Ovary (tissue), 9 donors: ENCODE measurements around the gene PDE7B. TPM values are rescaled to one million over a fixed set of nuclear protein-coding genes. Genes with fewer than 3 reads are reported as not detected.

Source experiments
- DNase-seq, 5 donors: peaks; one replicate each; pipeline ENCODE4 v3.0.0-alpha.2; 2019 to 2020
- H3K27ac ChIP-seq, 2 donors: fragments of 200-600 bp; one replicate each; pipeline versions ENCODE4 v1.5.1 to v1.8.0; 2019 to 2022
- H3K27me3 ChIP-seq: fragments of 200-600 bp; one replicate; pipeline ENCODE4 v1.8.0; 2022
- H3K36me3 ChIP-seq: fragments of 200-600 bp; sonication (generic); one replicate; pipeline ENCODE4 v1.5.1; 2019
- H3K4me1 ChIP-seq: one replicate; pipeline ENCODE4 v1.8.1; 2013; ENCODE audit warnings: mild to moderate bottlenecking, moderate library complexity; ENCODE audit not compliant: insufficient read depth
- H3K4me3 ChIP-seq: fragments of 200-600 bp; sonication (generic); one replicate; pipeline ENCODE4 v1.5.1; 2017
- H3K9me3 ChIP-seq, 2 donors: fragments of 200-600 bp in 1 of 2; sonication (generic) in 1 of 2; one replicate each; pipeline versions ENCODE4 v1.5.1 to v1.8.1; 2013 to 2019; ENCODE audit warnings: mild to moderate bottlenecking in 1 of 2, moderate library complexity in 1 of 2
- CTCF ChIP-seq, 3 donors: fragments of 450-650 bp in 2 of 3; fragments of 200-600 bp in 1 of 3; IDR thresholded peaks; one replicate each; pipeline versions ENCODE4 v1.5.1 to v1.8.0; 2016 to 2022; ENCODE audit warnings: antibody characterized with exemption in 3 of 3, mild to moderate bottlenecking in 1 of 3
- EP300 ChIP-seq: sonication (generic); formaldehyde crosslinking; IDR thresholded peaks from one replicate; pipeline ENCODE4 v1.6.1; 2017; ENCODE audit warnings: antibody characterized with exemption
- POLR2A ChIP-seq: fragments of 450-650 bp; IDR thresholded peaks from one replicate; pipeline ENCODE4 v1.6.1; 2017; ENCODE audit warnings: antibody characterized with exemption, mild to moderate bottlenecking, moderate library complexity
- WGBS, 3 donors: extraction: QIAGEN DNeasy Blood & Tissue Kit in 1 of 3; methylation state at CpG; one replicate each; pipeline versions ENCODE4 v1.1.5 to v1.1.7; 2013 to 2017; 5-methylcytosine and 5-hydroxymethylcytosine counted together
- intact Hi-C, 4 donors: fragments of 100-400 bp; cut with DNase I; formaldehyde crosslinking; loops; one replicate each; pipeline versions ENCODE4 v1.11.0 to v1.15.1; 2022 to 2023
- polyA plus RNA-seq, 2 donors: library from polyadenylated mRNA; stranded (reverse); fragments of 200-250 nt in 1 of 2; fragments of 350-450 nt in 1 of 2; fragmentation: Illumina TruSeq in 1 of 2; extraction: RNeasy Lipid Tissue Mini Kit (QIAGEN cat#74804) in 1 of 2; gene quantifications; one replicate each; pipeline ENCODE4 v1.2.3, GENCODE V29; 2013 to 2014
- total RNA-seq, 7 donors: library from RNA; depleted of rRNA in 2 of 7; stranded (reverse); fragments of >200 nt in 2 of 7; fragmentation: NEBNext Ultra II Directional in 3 of 7; extraction: Animal tissue kit (Norgen Biotek cat#: 25700) in 3 of 7; gene quantifications; one replicate each; pipeline versions ENCODE4 v1.1.0 to v1.2.4, GENCODE V29; 2016 to 2023
- donor health status: DM: no; HTN: no; CAD: no; lungs with moderate emphysema.
- donor health status: DM: no; HTN: no; CAD: no.
- donor health status: Bipolar disorder and iron deficiency.
- donor health status: DM: yes; HTN: yes; CAD: no.
- donor health status: DM: no; HTN: no; CAD: no.
- donor health status: DM: yes; HTN: yes; CAD: no.

PDE7B gene
- total and polyA plus RNA-seq, 9 donors: 11.6 to 62.7 (median 21.6) TPM

- TF ChIP-seq CTCF (IDR thresholded peaks at IDR 0.05) (no peak), POLR2A (no peak)
- Histone ChIP-seq H3K4me1 (peaks cover 14% of the 10 kb centered on the region), H3K9me3 (no peaks in the 10 kb centered on the region), H3K4me3 (no peak overlapping the region), H3K36me3 (no peaks in the 10 kb centered on the region), H3K27ac (peak overlapping the region in 1 of 2 donors; percentile 57), H3K27me3 (no peaks in the 10 kb centered on the region)
- WGBS, 3 donors: 88 to 97% (median 93%) methylated on average over 1 of the region's 1 CpG
- intact Hi-C loops: no loop called here
- no peak for DNase-seq
These were observed 330.4 kb downstream of the PDE7B start for GRCh38 chr6:136181861-136182260.

GRCh38 chr6:136184738-136185137 is 333.2 kb downstream of the PDE7B start:
- TF ChIP-seq POLR2A: no peak
- TF ChIP-seq EP300: no peak
- TF ChIP-seq CTCF (IDR thresholded peaks at IDR 0.05): no peak
- H3K27me3 ChIP-seq: no peaks in the 10 kb centered on the region
- no peak for DNase-seq
- H3K4me1 ChIP-seq: peaks cover 18% of the 10 kb centered on the region
- intact Hi-C loops: no loop called here
- no peaks in the 10 kb centered on the region for H3K9me3 ChIP-seq
- no peaks in the 10 kb centered on the region for H3K36me3 ChIP-seq
- H3K27ac ChIP-seq: no peak overlapping the region
- 91 to 96% (median 95%) methylated on average over 1 of the region's 1 CpG for WGBS, 3 donors
- no peak overlapping the region for H3K4me3 ChIP-seq

DNA sequence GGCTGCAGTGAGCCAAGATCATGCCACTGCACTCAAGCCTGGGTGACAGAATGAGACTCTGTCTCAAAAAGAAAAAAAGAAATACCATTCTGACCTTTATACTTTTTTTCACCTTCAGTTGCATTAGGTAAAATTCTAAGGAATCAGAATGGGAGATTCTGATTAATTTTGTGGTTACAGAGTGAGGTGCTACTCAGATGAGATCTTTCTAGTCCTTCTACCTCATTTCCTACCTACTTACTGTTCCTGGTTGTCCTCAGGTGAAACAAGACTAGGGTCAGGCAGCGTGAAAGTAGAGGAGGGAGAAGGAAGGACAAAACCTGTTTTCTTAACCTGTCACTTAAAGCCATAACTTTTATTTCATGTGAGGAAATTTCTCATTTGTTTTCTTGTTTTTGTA is 334.9 kb downstream of the PDE7B start:
- DNase-seq: no peak
- Histone ChIP-seq H3K4me3 (no peak overlapping the region), H3K27me3 (no peaks in the 10 kb centered on the region), H3K9me3 (no peaks in the 10 kb centered on the region), H3K4me1 (peaks cover 5% of the 10 kb centered on the region), H3K36me3 (no peaks in the 10 kb centered on the region), H3K27ac (no peak overlapping the region)
- 94 to 100% (median 94%) methylated on average over 1 of the region's 1 CpG for WGBS, 3 donors
- intact Hi-C loops: no loop called here
- TF ChIP-seq EP300: no peak
- no peak for TF ChIP-seq POLR2A
- TF ChIP-seq CTCF (IDR thresholded peaks at IDR 0.05): no peak

DNA sequence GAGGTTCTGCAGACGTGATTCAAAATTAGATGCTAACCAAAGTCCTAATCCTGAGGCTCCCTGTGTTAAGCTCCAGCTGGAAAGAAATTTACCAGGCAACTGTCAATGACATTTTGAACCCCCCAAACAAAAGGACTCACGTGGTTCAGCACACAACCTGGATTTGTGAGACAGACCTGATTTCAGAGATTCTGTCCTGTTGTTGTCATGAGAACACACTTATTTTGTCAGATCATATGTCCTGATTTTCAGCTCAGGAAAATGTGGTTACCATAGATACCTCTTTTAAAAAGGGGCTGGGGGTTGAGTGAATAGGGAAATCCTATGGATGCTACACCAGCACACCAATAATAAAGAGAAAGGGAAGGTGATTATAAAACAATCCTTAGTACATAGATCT is 337.0 kb downstream of the PDE7B start:
- Histone ChIP-seq H3K9me3 (no peaks in the 10 kb centered on the region), H3K4me1 (peaks cover 5% of the 10 kb centered on the region), H3K4me3 (no peak overlapping the region), H3K27me3 (no peaks in the 10 kb centered on the region), H3K36me3 (no peaks in the 10 kb centered on the region), H3K27ac (no peak overlapping the region)
- intact Hi-C loops: no loop called here
- TF ChIP-seq POLR2A (no peak), EP300 (no peak)
- DNase-seq: no peak
- 87 to 93% (median 89%) methylated on average over 2 of the region's 2 CpGs for WGBS, 3 donors

GRCh38 chr6:136189104-136189503 is 337.6 kb downstream of the PDE7B start:
- intact Hi-C loops: no loop called here
- Histone ChIP-seq H3K9me3 (no peaks in the 10 kb centered on the region), H3K36me3 (no peaks in the 10 kb centered on the region), H3K27ac (peak overlapping the region in 1 of 2 donors; percentile 24), H3K27me3 (no peaks in the 10 kb centered on the region), H3K4me1 (peaks cover 5% of the 10 kb centered on the region), H3K4me3 (no peak overlapping the region)
- WGBS, 3 donors: 94 to 97% (median 96%) methylated on average over 3 of the region's 3 CpGs
- DNase-seq: no peak
- TF ChIP-seq CTCF (IDR thresholded peaks at IDR 0.05) (no peak), EP300 (no peak), POLR2A (no peak)
